Upper lobe of left lung (tissue), 4 donors: ENCODE results near the gene KANSL1.

ENCODE experiments used
- EP300 ChIP-seq, 4 donors: sonication (generic); formaldehyde crosslinking; IDR thresholded peaks; one replicate each; pipeline ENCODE4 v1.5.1; 2017; ENCODE audit warnings: antibody characterized with exemption in 4 of 4, control low read depth in 2 of 4
- POLR2A ChIP-seq, 4 donors: fragments of 450-650 bp; IDR thresholded peaks; one replicate each; pipeline ENCODE4 v1.5.1; 2016 to 2017; ENCODE audit warnings: antibody characterized with exemption in 4 of 4, mild to moderate bottlenecking in 2 of 4
- POLR2AphosphoS5 ChIP-seq, 2 donors: sonication (generic); formaldehyde crosslinking; IDR thresholded peaks; one replicate each; pipeline ENCODE4 v1.5.1; 2017; ENCODE audit warnings: antibody characterized with exemption in 2 of 2
- TF ChIP-seq, protein P1 (sequence below), 6 experiments: fragments of 450-650 bp in 4 of 6; fragments of 200-600 bp in 2 of 6; sonication (generic) in 2 of 6; IDR thresholded peaks; one replicate each; pipeline ENCODE4 v1.5.1; 2016 to 2019; ENCODE audit warnings: antibody characterized with exemption in 6 of 6

DNA sequence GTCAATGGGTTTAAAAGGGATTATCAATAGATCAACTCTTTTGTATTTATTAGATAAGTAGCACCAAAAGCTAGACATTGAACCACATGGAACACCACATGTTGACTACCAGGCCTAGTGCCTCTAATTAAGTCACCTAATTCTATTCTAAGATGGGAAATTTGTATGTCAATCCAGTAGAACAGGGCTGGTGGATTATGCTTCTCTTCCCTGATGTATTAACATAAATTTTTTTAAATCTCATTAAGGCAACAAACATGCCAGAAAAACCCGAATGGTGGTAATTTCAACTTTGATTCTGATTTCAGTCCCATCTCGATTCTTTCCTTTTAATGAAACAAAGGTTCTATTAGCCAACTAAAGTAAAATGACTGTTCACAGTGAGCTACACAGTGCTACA is 92.6 kb downstream of the KANSL1 start:
- no peak for TF ChIP-seq POLR2A (IDR thresholded peaks at IDR 0.05)
- TF ChIP-seq, protein P1, sequence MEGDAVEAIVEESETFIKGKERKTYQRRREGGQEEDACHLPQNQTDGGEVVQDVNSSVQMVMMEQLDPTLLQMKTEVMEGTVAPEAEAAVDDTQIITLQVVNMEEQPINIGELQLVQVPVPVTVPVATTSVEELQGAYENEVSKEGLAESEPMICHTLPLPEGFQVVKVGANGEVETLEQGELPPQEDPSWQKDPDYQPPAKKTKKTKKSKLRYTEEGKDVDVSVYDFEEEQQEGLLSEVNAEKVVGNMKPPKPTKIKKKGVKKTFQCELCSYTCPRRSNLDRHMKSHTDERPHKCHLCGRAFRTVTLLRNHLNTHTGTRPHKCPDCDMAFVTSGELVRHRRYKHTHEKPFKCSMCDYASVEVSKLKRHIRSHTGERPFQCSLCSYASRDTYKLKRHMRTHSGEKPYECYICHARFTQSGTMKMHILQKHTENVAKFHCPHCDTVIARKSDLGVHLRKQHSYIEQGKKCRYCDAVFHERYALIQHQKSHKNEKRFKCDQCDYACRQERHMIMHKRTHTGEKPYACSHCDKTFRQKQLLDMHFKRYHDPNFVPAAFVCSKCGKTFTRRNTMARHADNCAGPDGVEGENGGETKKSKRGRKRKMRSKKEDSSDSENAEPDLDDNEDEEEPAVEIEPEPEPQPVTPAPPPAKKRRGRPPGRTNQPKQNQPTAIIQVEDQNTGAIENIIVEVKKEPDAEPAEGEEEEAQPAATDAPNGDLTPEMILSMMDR (IDR thresholded peaks at IDR 0.05), result no peak
- no peak for TF ChIP-seq POLR2AphosphoS5 (IDR thresholded peaks at IDR 0.05)
- TF ChIP-seq EP300 (IDR thresholded peaks at IDR 0.05), result no peak
